Neural crest cell (in vitro differentiated cells): Measurements from ENCODE around the gene GPR158. TPM values are rescaled to one million over a fixed set of nuclear protein-coding genes. Genes with fewer than 3 reads are reported as not detected.

Experiments
- DNase-seq: peaks from one replicate; pipeline ENCODE4 v3.0.0; 2021; ENCODE audit warnings: low read depth, mixed read lengths, low spot score
- H3K27ac Mint-ChIP-seq: one replicate; pipeline ENCODE4 v1.8.0; 2021; ENCODE audit warnings: mild to moderate bottlenecking, mixed read lengths; ENCODE audit not compliant: unreplicated experiment
- H3K27me3 Mint-ChIP-seq: 2 replicates; pipeline ENCODE4 v1.8.0; 2021; ENCODE audit warnings: low read depth, mild to moderate bottlenecking, mixed read lengths
- H3K36me3 Mint-ChIP-seq: 2 replicates; pipeline ENCODE4 v1.8.0; 2021; ENCODE audit warnings: low read depth, mild to moderate bottlenecking, mixed read lengths
- H3K4me1 Mint-ChIP-seq: 2 replicates; pipeline ENCODE4 v1.8.0; 2021; ENCODE audit warnings: mixed read lengths
- H3K4me3 Mint-ChIP-seq: one replicate; pipeline ENCODE4 v1.8.0; 2021; ENCODE audit warnings: mild to moderate bottlenecking, mixed read lengths
- H3K9me3 Mint-ChIP-seq: 2 replicates; pipeline ENCODE4 v1.8.0; 2021; ENCODE audit warnings: mixed read lengths
- total RNA-seq: library from RNA; stranded (reverse); gene quantifications from 2 replicates; pipeline ENCODE4 v1.2.1, GENCODE V29; 2021
- TF ChIP-seq, protein P1 (sequence below): fragments of 200-600 bp; sonication (generic); conservative IDR thresholded peaks from 2 replicates; pipeline ENCODE4 v1.5.0; 2021; ENCODE audit warnings: antibody characterized with exemption, mild to moderate bottlenecking

The GPR158 gene
- total RNA-seq, 1 donor from 2014 or later: 0.26 TPM

DNA sequence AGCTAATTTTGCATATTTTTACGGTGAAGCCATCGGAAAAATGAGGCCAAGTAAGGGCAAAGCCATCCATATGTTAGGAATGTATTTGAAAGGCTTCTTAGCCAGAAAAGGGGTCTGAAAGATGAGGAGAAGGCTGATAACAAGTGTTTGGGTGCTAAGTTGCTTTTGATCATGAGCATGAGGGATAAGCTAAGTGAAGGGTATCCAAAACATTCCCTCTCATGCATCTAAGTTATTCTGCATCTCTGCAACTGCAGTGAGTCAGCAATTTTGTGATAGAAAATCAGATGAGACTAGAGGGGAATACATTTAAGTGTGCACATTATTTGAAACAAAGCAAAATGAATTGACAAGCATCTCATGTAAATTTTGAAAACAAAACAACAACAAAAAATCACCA, 282.8 kb downstream of the GPR158 start:
- H3K27me3 Mint-ChIP-seq: no peaks in the 10 kb centered on the region

DNA sequence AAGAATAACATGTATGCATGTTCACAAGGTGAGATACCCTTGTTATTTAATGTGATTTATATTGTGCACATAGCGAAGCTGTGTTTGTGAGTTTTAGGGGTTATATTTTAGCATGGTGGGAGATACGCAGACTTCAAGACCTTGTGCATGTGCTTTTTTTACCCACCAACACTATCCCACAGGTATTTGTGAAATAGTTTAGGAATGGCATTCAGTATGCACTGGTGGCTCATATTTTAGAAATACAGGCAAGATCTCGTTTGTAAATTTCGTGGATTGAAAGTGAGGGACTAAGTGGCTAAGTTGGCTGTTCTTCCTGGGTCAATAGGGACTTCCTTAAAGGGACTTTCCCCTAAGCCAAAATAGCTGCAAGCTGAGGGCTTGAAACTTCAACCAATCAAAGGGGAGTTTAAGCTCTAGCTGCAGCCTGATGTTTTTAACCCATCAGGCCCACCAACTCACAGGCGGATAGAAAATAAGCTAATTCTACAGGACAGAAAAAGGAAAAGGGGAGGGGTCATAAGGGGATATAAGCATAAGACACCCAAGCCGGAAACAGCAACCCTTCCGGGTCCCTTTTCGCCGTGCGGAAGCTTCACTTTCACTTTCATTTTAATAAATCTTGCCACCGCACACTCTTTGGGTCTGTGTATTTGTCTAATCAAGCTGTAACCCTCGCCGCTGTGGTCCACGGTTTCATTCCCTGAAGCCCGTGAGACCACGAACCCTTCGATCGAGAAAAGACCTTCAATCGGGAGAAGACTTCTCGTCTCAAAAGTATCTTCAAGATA, 291.0 kb downstream of the GPR158 start:
- Mint-ChIP-seq H3K4me1 (no peaks in the 10 kb centered on the region), H3K9me3 (no peaks in the 10 kb centered on the region), H3K27ac (no peak overlapping the region), H3K36me3 (no peaks in the 10 kb centered on the region), H3K4me3 (no peak overlapping the region), H3K27me3 (no peaks in the 10 kb centered on the region)
- TF ChIP-seq, protein P1, sequence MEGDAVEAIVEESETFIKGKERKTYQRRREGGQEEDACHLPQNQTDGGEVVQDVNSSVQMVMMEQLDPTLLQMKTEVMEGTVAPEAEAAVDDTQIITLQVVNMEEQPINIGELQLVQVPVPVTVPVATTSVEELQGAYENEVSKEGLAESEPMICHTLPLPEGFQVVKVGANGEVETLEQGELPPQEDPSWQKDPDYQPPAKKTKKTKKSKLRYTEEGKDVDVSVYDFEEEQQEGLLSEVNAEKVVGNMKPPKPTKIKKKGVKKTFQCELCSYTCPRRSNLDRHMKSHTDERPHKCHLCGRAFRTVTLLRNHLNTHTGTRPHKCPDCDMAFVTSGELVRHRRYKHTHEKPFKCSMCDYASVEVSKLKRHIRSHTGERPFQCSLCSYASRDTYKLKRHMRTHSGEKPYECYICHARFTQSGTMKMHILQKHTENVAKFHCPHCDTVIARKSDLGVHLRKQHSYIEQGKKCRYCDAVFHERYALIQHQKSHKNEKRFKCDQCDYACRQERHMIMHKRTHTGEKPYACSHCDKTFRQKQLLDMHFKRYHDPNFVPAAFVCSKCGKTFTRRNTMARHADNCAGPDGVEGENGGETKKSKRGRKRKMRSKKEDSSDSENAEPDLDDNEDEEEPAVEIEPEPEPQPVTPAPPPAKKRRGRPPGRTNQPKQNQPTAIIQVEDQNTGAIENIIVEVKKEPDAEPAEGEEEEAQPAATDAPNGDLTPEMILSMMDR: no peak
- DNase-seq: no peak

More for the DNA sequence above, 282.8 kb downstream of the GPR158 start:
- H3K4me1 Mint-ChIP-seq: peaks cover 8% of the 10 kb centered on the region
- H3K27ac Mint-ChIP-seq: no peak overlapping the region
- H3K36me3 Mint-ChIP-seq: no peaks in the 10 kb centered on the region
- DNase-seq: no peak
- peaks cover 9% of the 10 kb centered on the region for H3K9me3 Mint-ChIP-seq
- no peak overlapping the region for H3K4me3 Mint-ChIP-seq
- TF ChIP-seq, protein P1: no peak

DNA sequence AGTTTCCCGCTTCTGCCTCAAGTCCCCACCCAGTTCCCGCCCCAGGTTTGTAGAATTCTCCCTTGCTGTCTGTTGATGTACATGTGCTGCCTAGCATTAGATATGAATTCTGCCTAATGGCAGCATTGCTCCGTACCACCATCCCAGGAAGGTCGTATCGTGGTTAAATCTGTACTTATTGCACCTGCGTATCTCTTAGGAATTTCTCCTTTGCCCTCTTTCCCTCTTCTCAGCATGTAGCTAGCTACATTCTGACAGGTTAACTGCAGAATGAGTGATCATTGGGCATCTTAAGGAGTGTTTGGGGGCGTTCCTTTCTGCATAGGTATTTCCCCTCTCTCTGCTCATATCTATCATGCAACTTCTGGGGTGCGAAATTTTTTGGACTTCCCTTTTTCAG, 293.1 kb downstream of the GPR158 start:
- Mint-ChIP-seq H3K4me1 (no peaks in the 10 kb centered on the region), H3K27me3 (no peaks in the 10 kb centered on the region), H3K4me3 (no peak overlapping the region), H3K27ac (no peak overlapping the region), H3K36me3 (no peaks in the 10 kb centered on the region), H3K9me3 (no peaks in the 10 kb centered on the region)
- TF ChIP-seq, protein P1: no peak
- no peak for DNase-seq

DNA sequence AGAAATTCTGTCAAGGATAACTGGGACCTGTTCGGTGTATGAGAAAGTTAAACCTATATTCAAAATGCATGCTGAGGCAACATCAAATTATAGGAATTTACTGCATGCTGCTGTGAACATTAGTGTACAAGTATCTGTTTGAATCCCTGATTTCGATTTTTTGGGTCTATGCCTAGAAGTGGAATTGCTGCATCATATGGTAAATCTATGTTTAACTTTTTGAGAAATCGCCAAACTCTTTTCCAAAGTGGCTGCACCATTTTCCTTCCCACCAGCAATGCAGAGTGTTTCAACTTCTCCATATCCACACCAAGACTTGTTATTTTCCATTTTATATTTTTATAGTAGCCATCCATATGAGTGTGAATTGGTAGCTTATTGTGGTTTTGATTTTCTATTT, 306.7 kb downstream of the GPR158 start:
- Mint-ChIP-seq H3K36me3 (no peaks in the 10 kb centered on the region), H3K27me3 (no peaks in the 10 kb centered on the region), H3K9me3 (peaks cover 2% of the 10 kb centered on the region), H3K27ac (no peak overlapping the region), H3K4me3 (no peak overlapping the region), H3K4me1 (no peaks in the 10 kb centered on the region)
- no peak for DNase-seq
- TF ChIP-seq, protein P1: no peak

DNA sequence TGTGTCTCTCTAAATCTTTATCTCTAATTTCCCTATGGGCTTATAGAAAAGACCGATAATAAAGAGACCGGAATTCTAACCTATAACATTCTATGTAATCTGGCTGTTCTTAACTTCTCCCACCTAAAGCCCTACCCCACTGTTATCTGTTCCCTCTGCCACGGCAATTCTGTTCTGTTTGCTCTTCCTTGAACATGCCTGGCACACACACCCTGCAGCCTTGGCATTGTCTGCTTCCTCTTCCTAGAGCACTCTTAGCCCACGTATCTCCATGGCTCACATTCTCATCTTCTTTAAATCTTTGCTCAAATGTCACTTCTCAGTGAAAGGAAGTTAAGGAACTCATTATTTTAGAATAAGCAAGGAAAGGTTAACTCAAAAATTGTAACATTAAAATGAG, 309.2 kb downstream of the GPR158 start:
- Mint-ChIP-seq H3K27ac (no peak overlapping the region), H3K4me1 (no peaks in the 10 kb centered on the region), H3K4me3 (no peak overlapping the region), H3K9me3 (peaks cover 2% of the 10 kb centered on the region), H3K27me3 (no peaks in the 10 kb centered on the region), H3K36me3 (no peaks in the 10 kb centered on the region)
- TF ChIP-seq, protein P1: no peak
- no peak for DNase-seq
